ENCODE measurements around the gene RASGRF1.

DNA sequence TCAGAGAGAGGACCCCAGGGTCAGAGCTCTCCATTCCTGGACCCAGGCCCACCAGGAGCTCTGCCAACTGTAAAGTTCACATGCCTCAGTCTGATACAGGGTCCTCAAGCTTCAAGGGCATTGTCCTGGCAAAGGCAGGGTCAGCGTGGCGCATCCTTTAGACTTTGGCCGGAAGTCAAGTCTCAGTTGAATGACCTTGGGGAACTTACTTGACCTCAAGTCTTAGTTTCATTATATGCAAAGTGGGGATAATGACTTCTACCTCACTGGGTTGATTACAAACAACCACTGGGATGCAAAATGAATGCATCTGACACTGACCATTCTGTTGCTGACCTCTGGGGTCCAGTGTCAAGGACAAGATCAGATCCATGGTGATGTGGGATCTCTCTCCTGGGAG lies 75.2 kb downstream of the RASGRF1 start:
- no peak for TF ChIP-seq CTCF (IDR thresholded peaks at IDR 0.05)
- no peak for TF ChIP-seq POLR2A (IDR thresholded peaks at IDR 0.05)
